ENCODE measurements around the gene SH3BP4. TPM values are rescaled to one million over a fixed set of nuclear protein-coding genes. Genes with fewer than 3 reads are reported as not detected.

SH3BP4 gene
- total RNA-seq, 1 donor from 2014 or later, result 19.2 TPM

- no peak for DNase-seq (ENCODE audit: extremely low spot score in 2 of 2)
- Histone ChIP-seq H3K36me3 (no peaks in the 10 kb centered on the region), H3K4me1 (no peaks in the 10 kb centered on the region), H3K27ac (no peak overlapping the region), H3K4me3 (no peak overlapping the region), H3K9me3 (no peaks in the 10 kb centered on the region), H3K27me3 (no peaks in the 10 kb centered on the region)
- intact Hi-C loops (cut with DNase I), result no loop called here
- TF ChIP-seq CTCF (IDR thresholded peaks at IDR 0.05) (no peak), POLR2A (IDR thresholded peaks at IDR 0.05) (no peak), POLR2AphosphoS5 (IDR thresholded peaks at IDR 0.05; ENCODE audit: insufficient read depth in 1 of 2, low read depth in 1 of 2) (no peak)
Measured at GRCh38 chr2:235091983-235092382, 140.2 kb downstream of the SH3BP4 start.

- TF ChIP-seq CTCF (IDR thresholded peaks at IDR 0.05) (no peak), POLR2A (IDR thresholded peaks at IDR 0.05) (no peak)
- H3K36me3 ChIP-seq, result no peaks in the 10 kb centered on the region
- no peaks in the 10 kb centered on the region for H3K9me3 ChIP-seq
- no peaks in the 10 kb centered on the region for H3K27me3 ChIP-seq
- DNase-seq (ENCODE audit: extremely low spot score in 2 of 2), result no peak
- intact Hi-C loops (cut with DNase I), result no loop called here
- H3K4me3 ChIP-seq, result no peak overlapping the region
- H3K27ac ChIP-seq, result no peak overlapping the region
- H3K4me1 ChIP-seq, result no peaks in the 10 kb centered on the region
Measured at GRCh38 chr2:235092433-235093223, 140.8 kb downstream of the SH3BP4 start.

- no peaks in the 10 kb centered on the region for H3K27me3 ChIP-seq
- no peaks in the 10 kb centered on the region for H3K4me1 ChIP-seq
- no peak overlapping the region for H3K4me3 ChIP-seq
- no peak for TF ChIP-seq CTCF (IDR thresholded peaks at IDR 0.05)
- intact Hi-C loops (cut with DNase I), result no loop called here
- no peaks in the 10 kb centered on the region for H3K9me3 ChIP-seq
- no peaks in the 10 kb centered on the region for H3K36me3 ChIP-seq
- DNase-seq (ENCODE audit: extremely low spot score in 2 of 2), result no peak
- no peak overlapping the region for H3K27ac ChIP-seq
Measured at GRCh38 chr2:235094457-235094856, 142.6 kb downstream of the SH3BP4 start.

GRCh38 chr2:235095569-235095968, 143.8 kb downstream of the SH3BP4 start:
- intact Hi-C loops (cut with DNase I), result no loop called here
- Histone ChIP-seq H3K9me3 (no peaks in the 10 kb centered on the region), H3K27ac (no peak overlapping the region), H3K4me1 (no peaks in the 10 kb centered on the region), H3K27me3 (no peaks in the 10 kb centered on the region), H3K4me3 (no peak overlapping the region), H3K36me3 (no peaks in the 10 kb centered on the region)
- TF ChIP-seq POLR2A (IDR thresholded peaks at IDR 0.05) (no peak), POLR2AphosphoS5 (IDR thresholded peaks at IDR 0.05; ENCODE audit: insufficient read depth in 1 of 2, low read depth in 1 of 2) (no peak), CTCF (IDR thresholded peaks at IDR 0.05) (no peak)
- DNase-seq (ENCODE audit: extremely low spot score in 2 of 2), result no peak

GRCh38 chr2:235096447-235096846, 144.6 kb downstream of the SH3BP4 start:
- no peaks in the 10 kb centered on the region for H3K27me3 ChIP-seq
- TF ChIP-seq CTCF (IDR thresholded peaks at IDR 0.05), result no peak
- no peak for TF ChIP-seq POLR2A (IDR thresholded peaks at IDR 0.05)
- no peak for TF ChIP-seq POLR2AphosphoS5 (IDR thresholded peaks at IDR 0.05; ENCODE audit: insufficient read depth in 1 of 2, low read depth in 1 of 2)
- H3K36me3 ChIP-seq, result no peaks in the 10 kb centered on the region
- DNase-seq (ENCODE audit: extremely low spot score in 2 of 2), result no peak
- no peaks in the 10 kb centered on the region for H3K9me3 ChIP-seq
- intact Hi-C loops (cut with DNase I), result no loop called here
- H3K4me1 ChIP-seq, result no peaks in the 10 kb centered on the region
- H3K27ac ChIP-seq, result no peak overlapping the region
- no peak overlapping the region for H3K4me3 ChIP-seq

Measured in vagina (tissue), 2 donors.